Stimulated activated CD4-positive, alpha-beta T cell treated with anti-CD3 and anti-CD28 coated beads, Interleukin-12 subunit alpha, Interleukin-12 subunit beta, amount 100 ng/mL, for 48 hours (primary cell): ENCODE results near the gene ADAM12.
"Not testable (repeated sequence)": the region's sequence is repeated elsewhere in the genome, so short reads cannot be mapped to it uniquely, and the experiment has no call there.

Experiments used
- DNase-seq, 3 donors: peaks; one replicate each; pipeline ENCODE4 v3.0.0-alpha.2; 2020; ENCODE audit warnings: low read depth in 2 of 3, low spot score in 1 of 3

Gene ADAM12

DNA sequence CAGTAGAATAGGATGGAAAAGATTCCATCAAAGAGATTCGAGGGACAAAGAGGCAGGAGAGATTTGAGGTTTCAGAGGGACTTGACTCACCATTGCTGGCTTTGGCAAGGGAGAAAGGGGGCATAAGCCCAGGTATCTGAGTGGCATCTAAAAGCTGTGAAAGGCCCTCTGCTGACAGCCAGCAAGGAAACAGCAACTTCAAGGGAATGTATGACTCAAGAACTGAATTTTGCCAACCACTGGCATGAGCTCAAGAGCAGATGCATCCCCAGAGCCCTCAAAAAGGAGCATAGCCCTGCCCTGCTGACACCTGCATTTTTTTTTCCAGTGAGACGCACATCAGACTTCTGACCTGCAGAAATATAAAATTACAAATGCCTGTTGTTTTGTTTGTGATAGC is 19.6 kb upstream of the ADAM12 start:
- no peak for DNase-seq

DNA sequence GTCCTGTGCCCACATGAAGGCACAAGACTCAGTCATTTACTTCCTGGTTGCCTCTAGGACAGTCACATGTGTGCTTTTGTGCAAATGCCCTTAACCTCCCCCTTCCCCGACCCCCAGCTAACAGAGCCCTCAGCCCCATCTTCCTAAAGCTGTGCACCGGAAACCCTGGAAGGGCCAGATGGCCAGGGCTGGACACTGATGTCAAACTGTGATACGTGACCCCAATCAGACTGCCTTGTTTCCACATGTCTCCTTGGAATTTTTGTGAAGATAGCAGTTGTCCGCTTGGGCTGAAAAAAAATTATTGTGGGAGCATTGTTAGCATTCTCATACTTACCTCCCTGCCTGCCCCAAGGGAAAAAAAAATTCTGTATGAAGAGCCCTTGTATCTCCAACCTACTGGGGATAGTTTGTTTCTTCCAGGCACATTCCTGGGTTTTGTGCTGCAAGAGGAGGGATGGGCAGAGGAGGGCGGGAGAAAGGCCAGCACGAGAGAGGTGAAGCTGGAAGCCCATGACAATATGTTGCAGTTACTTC is 17.0 kb upstream of the ADAM12 start:
- no peak for DNase-seq

DNA sequence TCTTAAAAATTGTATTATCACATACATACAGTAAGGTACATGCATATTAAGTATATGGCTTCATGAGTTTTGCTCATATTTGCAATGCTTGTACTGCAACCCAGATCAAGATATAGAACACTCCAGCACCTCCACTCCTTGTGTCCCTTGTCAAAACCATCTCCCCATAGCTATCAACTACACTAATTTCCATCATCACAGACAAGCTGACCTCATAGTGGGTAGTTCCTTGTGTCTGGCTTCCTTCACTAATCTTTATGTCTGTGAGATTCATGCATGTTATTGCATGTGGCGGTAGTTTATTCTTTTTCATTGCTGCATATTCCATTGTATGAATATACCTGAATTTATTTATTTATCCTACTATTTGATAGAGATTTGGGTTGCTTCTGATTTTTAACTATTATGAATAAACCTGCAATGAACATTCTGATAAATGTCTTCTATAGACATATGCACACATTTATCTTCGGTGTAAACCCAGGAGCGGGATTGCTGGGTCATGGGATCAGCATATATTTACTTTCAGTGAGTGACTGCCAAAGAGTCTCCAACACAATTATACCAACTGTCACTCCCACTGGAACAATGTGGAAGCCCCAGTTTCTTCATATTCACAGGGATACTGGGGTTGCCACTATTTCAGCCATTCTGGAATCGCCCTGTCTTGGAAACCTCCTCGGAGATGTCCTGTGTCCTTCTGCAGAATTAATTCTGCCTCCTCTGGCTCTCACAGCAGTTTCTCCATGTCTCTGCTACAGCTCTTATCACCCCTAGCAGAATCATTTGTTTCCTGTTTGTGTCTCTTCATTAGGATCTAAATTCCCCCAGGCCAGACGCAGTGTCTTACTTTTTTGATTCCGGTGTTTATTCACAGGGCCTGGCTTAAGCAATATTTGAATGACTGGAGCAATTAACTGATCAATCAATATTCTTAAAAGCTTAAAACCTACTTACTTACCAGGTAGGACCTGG is 14.7 kb upstream of the ADAM12 start:
- DNase-seq, result no peak

DNA sequence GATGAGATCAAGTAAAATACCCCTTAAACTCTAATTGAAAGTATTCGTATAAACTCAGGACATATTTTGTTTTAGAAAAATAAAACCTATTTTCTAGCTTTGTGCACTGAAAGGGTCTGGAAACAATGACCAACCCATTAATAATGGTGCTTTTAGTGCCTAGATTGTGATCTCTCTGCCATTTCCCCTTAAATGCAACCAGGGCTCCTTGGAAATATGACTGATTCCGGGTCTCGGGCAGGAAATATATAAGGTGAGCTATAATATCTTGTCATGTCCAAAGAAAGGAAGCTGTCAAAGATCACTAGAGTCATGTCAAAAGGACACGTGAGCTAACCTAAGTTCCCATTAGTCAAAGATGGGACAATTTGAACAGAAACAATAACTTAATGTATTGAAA is 12.4 kb upstream of the ADAM12 start:
- no peak for DNase-seq

DNA sequence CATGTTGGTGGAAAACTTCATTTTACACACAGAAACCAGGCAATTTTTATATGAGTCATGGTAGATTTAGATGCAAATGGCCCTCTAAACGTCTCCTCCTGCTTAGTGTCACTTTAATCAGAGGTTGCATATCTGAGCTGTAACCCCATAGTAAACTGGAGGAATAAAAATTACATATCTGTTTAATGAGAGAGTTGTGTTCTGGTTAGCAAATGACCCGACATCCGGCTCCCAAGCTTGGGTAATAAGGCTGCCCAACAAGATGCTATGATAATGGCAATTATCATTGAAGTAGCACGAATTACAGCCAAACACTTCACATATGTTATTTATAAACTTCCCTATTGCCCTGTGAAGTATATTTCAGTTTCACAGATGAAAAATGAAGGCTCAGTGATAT is 10.6 kb upstream of the ADAM12 start:
- DNase-seq, result no peak

DNA sequence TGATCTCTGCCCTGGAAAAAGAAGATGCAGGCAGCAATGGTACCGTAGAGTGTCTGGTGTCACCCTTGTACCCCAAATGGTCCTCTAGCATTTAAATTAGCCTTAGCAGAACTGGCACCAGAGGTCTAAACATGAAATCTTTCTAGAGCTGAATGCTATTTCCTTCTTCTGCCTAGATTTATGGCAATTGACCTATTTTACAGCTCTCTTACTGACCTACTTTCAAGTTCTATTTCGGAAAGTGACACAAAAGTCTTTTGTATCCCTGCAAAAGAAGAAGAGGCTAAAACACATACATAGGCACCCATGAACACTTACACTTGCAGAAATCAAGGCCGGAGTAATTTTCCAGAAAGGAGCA is 10.1 kb upstream of the ADAM12 start:
- DNase-seq, result no peak

DNA sequence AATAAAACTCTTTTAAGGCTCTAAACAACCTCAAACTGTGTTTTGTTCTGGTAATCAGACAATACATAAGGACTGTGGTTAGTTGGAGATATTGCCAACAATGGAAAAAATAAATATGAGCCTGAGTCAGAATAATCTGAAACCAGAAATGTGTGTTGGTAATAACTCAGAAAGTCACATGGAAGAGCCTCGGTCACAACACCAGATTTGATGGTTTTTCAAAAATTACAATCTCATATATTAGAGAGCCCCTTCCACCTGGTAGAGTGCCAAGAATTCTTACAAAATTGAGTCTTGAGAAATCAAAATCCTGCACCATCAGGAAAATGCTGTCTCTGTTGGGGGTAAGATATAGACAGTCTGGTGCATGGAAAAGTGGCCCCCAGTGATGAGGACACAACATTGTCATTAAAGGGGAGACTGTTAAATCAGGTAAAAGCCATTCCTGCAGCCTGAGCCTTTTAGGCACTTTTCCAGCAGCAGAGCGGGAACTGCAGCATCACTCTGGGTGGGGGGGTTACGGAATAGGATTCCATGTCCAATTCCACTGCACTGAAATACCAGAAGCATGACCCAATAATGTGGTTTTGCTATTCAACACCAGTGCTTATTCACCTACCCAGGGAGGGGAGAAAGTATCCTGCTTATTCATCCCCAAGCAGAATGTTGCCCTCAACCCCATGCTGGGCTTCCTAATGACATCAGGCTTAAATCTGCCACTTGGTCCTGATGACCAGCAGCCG is 9.5 kb upstream of the ADAM12 start:
- no peak for DNase-seq

DNA sequence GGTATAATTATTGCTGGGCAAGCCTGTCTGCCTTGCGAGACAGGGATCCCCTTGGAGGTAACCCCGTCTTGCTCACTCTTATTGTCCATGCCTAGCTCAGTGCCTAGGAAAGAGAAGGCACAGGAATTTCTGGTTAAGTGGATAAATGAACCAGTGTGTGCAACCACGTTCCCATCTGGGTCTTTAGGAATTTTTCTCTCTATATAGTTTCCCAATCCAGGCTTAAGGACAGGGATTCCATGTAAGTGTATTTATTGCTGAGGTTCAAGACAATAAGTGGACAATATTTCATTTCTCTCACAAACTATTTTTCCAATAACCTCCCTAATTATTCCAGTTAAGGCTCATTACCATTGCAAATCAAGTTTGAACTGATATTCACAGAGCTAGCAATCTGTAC is 8.9 kb upstream of the ADAM12 start:
- no peak for DNase-seq

DNA sequence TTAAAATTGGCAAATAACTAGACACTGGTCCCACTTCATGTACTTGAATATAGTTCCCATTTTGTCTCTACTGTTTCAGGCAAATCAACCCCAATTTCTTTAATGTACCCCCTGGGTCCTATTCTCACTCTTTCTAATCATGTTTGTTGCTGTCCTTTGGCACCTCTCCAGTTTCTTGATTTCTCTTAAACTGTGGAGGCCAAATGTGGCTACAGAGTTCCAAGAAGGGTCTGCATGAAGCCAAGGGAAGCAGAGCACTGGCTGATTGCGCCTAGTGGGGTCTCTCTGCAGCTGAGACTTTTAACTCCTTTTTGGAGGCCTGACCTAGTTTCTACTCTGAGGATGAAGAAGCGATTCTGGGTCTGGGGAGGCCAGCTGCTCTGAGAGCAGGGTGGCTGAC is 6.7 kb upstream of the ADAM12 start:
- no peak for DNase-seq

DNA sequence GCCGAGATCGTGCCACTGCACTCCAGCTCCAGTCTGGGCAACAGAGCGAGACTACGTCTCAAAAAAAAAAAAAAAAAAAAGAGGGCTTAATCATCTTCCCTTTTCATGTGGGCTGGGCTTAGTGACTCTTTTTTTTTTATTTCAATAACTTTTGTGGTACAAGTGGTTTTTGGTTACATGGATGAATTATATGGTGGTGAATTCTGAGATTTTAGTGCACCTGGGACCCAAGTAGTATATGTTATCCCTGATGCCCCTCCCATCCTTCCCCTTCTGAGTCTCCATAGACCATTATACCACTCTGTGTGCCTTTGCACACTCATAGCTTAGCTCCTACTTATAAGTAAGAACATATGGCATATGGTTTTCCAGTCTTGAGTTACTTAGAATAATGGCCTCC is 4.8 kb upstream of the ADAM12 start:
- DNase-seq, result no peak

DNA sequence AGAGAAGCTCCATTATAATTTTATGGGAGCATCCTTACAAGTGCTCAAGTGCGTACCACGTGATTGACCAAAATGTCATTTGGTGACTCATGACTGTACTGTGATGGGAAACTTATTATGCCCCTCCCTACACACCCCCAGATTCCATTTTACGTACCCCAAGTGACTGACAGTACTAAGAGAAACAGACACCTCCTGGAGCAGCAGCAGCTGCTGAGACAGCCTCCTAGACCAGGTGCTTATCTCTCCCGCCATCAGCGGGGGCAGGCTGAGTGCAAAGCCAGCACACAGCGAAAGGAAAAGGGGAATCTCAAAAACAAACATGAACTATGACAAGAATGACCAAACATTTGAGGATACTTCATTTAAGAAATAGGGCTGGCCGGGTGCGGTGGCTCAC is 4.2 kb upstream of the ADAM12 start:
- DNase-seq, result no peak

DNA sequence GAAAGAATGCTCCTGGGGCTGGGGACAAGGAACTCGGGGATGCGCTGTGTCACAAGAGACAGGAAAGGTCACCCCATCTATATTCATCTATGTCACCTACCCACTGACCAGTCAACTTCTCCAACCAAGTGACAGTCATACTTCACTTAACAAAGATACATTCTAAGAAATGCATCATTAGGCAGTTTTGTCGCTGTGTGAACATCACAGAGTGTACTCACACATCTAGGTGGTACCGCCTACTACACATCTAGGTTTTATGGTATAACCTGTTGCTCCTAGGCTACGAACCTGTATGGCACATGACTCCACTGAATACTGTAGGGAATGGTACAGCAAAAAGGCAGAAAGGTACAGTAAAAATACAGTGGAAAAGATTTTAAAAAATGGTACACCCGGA is 3.8 kb upstream of the ADAM12 start:
- no peak for DNase-seq

DNA sequence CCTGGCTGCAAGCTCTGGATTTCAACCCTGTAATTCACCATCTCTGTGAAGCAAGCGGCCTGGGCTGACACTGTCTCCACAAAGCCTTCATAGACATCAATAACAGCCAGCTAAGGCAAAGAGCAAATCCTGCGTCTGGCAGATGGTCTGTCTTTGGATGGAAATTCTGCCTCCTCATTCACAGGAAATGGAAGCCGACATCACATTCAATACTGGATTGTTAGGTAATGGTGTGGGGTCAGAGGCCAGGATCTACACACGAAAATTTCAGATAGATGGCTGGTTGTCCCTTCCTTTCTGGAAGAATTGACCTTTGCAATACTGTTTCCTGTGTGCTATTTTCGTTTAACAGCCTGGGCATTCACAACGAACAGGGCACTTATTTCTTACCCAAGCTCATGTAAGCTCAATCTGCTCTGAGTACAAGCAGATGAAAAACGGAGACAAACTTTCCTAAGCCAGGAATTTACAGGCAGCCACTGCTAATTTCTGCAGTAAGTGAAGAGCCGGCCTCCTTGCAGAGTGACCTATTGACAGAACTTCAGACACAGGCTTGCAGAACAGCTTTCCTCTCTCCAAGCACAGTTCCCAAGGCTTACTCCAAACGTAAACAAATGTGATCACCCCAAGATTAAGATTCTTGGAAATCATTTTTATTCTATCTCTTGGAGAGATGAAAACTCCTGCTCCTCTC is 3.1 kb upstream of the ADAM12 start:
- DNase-seq, result no peak

DNA sequence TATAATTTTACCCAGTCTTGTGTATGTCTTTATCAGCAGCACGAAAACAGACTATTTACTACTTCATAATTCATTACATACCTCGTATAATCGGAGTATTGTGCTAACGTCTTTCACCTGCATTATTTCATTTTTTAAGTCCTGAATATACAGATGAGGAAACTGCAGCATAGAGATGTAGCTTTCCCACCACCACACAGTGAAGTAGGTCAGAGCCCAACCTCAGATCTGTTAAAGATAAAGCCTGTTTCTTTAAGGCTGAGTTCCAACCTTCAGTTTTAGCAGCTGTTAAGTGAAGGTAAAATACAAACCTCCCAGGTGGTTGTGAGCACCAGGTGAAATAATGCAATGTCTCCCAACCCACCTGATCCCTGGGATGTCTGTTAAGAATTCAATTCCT is 2.0 kb upstream of the ADAM12 start:
- no peak for DNase-seq

DNA sequence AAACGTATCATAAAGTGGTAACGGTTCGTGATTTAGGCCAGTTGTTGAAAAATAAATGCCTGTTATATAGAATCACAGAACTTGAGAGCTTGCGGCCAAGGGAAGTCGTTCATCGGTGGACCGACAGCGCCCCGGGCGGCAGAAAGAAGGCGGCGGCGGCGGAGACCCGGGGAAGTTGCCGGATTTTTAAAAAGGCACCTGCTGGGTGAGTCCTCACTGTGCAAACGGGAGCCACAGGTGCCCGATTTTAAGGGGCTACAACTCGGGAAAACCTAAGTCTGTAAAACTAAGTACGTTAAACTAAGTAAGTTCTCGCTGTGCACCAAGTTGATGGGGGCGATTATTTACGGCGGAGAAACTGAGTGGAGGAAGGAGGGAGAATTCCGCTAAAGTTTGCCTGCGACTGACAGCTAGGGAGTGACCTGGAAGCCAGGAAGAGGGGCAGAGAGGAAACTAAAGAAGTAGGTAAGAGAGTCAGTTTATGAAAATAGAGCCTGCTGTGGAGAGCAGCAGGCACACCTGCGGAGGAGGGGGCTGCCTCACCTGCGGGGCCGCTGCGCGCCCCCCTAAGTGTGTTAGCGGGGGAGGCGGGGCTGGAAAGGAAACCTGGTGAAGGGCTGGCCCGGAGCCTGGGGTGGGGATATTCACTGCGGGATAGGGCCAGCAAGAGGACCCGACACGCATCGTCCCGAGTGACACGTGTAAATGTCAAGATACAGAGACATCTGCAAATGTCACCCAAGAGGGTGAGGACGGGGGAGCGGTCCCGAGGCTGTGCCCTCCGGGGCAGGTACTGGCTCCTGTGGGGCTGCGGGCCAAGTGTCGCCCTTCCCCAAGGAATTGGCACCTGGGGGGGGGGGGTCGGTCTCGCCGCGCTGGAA is 996 bp downstream of the ADAM12 start:
- peak; percentile 21 to 23 (median 22) for DNase-seq

DNA sequence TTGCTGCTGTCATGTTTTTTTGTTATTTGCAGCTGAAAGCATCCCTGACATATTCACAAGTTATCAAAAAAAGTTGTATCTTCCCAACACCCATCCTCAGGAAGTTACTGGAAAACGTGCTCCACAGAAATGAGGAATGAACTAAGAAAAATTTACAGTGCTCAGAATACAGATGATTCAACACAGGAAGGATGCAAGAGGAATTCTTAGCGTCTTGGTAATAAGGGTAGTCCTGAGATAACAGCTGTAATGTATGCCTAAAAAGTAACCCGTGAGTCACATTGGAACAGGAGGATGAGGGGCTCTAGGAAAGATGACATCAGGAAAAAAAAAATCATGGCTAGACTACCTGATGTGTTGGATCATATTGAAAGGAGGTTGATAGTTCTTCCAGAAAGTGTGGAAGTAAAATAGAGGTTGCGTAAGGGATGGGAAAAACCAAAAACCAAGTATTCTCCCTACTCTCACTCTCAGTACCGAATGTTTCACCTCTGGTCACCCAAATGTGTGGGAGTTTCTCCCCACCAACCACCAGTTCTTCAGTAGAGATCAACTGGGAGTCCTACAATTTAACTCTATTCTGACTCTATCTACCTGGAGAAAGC is 3.9 kb downstream of the ADAM12 start:
- DNase-seq, result no peak

DNA sequence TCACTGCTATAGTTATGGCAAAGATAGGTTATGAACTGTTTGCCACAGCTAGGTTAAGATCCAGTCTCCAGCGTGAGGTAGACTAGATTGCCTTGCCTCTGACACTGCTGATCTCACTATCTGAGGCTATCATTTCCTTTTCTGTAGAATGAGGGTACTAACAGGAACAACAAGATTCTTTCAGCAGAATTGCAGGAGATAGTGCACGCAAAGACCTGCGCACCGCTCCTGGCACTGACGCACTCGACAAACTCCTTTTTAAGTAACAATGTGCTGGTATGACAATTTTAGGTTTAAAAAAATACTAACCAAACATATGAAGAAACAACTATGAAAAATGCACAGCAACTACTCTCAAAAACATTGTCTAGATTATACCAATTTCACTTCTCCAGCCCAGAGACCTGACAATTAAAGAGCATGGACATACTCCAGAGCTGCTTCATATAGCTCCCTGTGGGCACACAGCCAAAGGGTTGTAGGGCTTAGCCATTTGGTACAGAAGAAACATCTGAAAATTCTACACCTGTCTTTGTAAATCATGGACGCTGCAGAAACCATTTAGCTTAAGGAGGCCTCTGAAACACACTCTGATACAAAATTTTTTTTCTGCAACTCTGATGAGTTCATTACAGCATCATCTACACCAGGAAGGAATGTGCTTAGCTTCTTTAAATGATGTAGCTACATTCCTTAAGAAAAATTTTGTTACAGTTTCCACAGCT is 7.8 kb downstream of the ADAM12 start:
- no peak for DNase-seq

DNA sequence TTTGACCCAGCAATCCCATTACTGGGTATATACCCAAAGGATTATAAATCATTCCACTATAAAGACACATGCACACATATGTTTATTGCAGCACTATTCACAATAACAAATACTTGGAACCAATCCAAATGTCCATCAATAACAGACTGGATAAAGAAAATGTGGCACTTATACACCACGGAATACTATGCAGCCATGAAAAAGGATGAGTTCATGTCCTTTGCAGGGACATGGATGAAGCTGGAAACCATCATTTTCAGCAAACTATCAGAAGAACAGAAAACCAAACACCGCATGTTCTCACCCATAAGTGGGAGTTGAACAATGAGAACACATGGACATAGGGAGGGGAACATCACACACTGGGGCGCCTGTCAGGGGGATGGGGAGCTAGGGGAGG is 9.1 kb downstream of the ADAM12 start:
- DNase-seq, result not testable (repeated sequence)

DNA sequence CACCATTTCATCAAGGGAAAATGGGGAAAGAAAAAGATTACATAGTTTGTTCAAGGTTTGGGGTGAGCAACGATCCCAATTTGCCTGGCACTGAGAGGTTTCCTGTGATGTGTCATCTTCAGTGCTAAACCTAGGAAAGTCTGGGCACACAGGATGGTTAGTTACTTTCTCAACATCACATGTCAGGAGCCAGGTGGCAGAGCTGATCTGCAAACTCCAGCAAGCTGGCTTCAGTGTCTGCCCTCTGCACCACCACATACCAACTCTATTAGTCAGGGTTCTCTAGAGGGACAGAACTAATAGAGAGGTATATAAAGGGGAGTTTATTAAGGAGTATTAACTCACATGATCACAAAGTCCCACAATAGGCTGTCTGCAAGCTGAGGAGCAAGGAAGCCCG is 11.3 kb downstream of the ADAM12 start:
- no peak for DNase-seq
